Natural killer cell treated with Interleukin-12 subunit alpha and Interleukin-12 subunit beta and Interleukin-15 and Interleukin-18, amount 100 ng/mL, for 72 hours (primary cell): ENCODE results near the gene MIS18A. TPM values are rescaled to one million over a fixed set of nuclear protein-coding genes. Genes with fewer than 3 reads are reported as not detected.
"Not testable (repeated sequence)": the region's sequence is repeated elsewhere in the genome, so short reads cannot be mapped to it uniquely, and the experiment has no call there.

Experiments used
- ATAC-seq, 2 donors: fragments of 150-1000 bp; cut with Tn5 transposase in 1 of 2; sonication (Bioruptor Pico), chemical (Tn5 transposase) in 1 of 2; 2 replicates each; pipeline ENCODE4 v1.10.0; 2021
- DNase-seq: peaks from one replicate; pipeline ENCODE4 v3.0.0; 2022; ENCODE audit warnings: low spot score
- H3K27ac Mint-ChIP-seq, 2 donors: 1 replicate in 1 of 2; 2 replicates in 1 of 2; pipeline ENCODE4 v1.8.0; 2022; ENCODE audit warnings: mixed read lengths in 2 of 2, mild to moderate bottlenecking in 1 of 2, moderate library complexity in 1 of 2
- H3K27me3 Mint-ChIP-seq, 2 donors: 1 replicate in 1 of 2; 2 replicates in 1 of 2; pipeline ENCODE4 v1.8.0; 2022; ENCODE audit warnings: mixed read lengths in 2 of 2
- H3K36me3 Mint-ChIP-seq: one replicate; pipeline ENCODE4 v1.8.0; 2022; ENCODE audit warnings: mixed read lengths
- H3K4me1 Mint-ChIP-seq, 2 donors: 1 replicate in 1 of 2; 2 replicates in 1 of 2; pipeline ENCODE4 v1.8.0; 2022; ENCODE audit warnings: low read depth in 2 of 2, mixed read lengths in 2 of 2, mild to moderate bottlenecking in 1 of 2
- H3K4me3 Mint-ChIP-seq: one replicate; pipeline ENCODE4 v1.8.0; 2022; ENCODE audit warnings: mixed read lengths
- H3K9me3 Mint-ChIP-seq: 2 replicates; pipeline ENCODE4 v1.8.0; 2022; ENCODE audit warnings: mixed read lengths
- total RNA-seq, 2 donors: library from RNA; stranded (reverse); gene quantifications; one replicate each; pipeline ENCODE4 v1.2.3, GENCODE V29; 2022

Gene MIS18A
- total RNA-seq, 2 donors from 2014 or later, result 13.4 to 25.2 TPM

DNA sequence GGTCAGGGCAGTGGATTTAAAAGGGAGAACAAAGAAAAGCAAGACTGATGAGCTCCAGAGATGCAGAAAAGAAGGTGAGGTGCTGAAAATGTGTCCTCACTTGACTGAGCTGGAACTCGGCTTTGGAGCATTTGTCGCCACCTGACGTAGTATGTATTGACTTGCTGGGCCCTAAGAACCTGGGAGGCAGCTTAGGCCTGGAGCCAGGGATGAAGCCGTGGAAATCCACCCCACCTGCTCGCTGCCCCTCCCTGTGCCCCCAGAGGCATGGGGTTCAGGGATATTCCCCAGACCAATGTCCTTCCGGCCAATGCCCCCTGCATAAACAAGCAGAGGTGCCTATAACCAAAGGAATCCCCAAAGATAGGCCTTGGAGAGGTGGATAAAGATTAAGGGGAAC is 34.1 kb upstream of the MIS18A start:
- Mint-ChIP-seq H3K27ac (no peak overlapping the region), H3K4me3 (no peak overlapping the region), H3K9me3 (no peaks in the 10 kb centered on the region), H3K27me3 (no peaks in the 10 kb centered on the region), H3K36me3 (peaks cover 4% of the 10 kb centered on the region), H3K4me1 (peaks cover 0 to 3% of the 10 kb centered on the region in 2 donors)
- DNase-seq (no peak), ATAC-seq (no peak)

DNA sequence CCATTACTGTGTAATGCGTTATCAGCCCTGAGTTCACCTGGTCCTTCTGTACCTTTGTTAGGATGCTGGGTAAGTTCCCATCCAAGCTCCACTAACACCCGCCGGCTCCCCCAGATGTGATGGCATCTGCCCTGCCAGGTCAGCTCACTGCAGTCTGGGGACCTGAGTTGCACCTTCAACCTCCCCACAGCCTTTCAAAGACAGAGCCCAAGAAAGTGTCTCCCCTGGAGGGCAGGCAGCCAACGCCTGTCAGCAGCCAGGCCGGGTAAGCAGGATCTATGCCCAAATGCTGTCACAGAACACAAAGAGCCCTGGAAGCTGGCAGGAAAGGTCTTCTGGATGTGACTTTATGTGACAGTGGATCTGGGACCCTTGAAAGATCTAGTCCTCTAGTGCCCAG is 33.5 kb upstream of the MIS18A start:
- no peak for ATAC-seq
- DNase-seq, result no peak
- H3K27ac Mint-ChIP-seq, result no peak overlapping the region
- no peaks in the 10 kb centered on the region for H3K9me3 Mint-ChIP-seq
- peaks cover 4% of the 10 kb centered on the region for H3K36me3 Mint-ChIP-seq
- no peak overlapping the region for H3K4me3 Mint-ChIP-seq
- H3K27me3 Mint-ChIP-seq, result no peaks in the 10 kb centered on the region
- peaks cover 0 to 3% of the 10 kb centered on the region in 2 donors for H3K4me1 Mint-ChIP-seq

DNA sequence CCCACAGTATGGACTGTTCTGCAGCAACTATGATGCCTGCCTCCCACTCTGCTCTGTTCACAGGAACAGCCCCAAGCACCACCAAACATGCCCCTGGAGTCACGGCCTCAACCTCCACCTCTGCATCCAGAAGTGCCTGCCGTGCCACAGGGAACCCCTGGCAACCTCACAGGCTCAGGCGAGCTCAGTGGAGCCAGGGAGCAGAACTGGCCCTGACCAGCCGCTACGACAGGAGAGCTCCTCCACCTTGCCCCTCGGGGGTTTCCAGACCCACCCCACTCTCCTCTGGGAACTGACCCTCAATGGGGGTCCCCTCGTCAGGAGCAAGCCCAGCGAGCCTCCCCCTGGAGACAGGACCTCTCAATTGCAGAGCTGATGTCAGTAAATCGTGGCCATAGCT is 32.8 kb upstream of the MIS18A start:
- ATAC-seq (no peak), DNase-seq (no peak)
- Mint-ChIP-seq H3K9me3 (no peaks in the 10 kb centered on the region), H3K4me3 (no peak overlapping the region), H3K27me3 (no peaks in the 10 kb centered on the region), H3K36me3 (peaks cover 4% of the 10 kb centered on the region), H3K27ac (no peak overlapping the region), H3K4me1 (peaks cover 0 to 3% of the 10 kb centered on the region in 2 donors)

GRCh38 chr21:32310976-32311375 is 32.1 kb upstream of the MIS18A start:
- ATAC-seq, H3K27ac Mint-ChIP-seq, H3K36me3 Mint-ChIP-seq, DNase-seq, H3K27me3 Mint-ChIP-seq, H3K4me1 Mint-ChIP-seq, H3K9me3 Mint-ChIP-seq, H3K4me3 Mint-ChIP-seq: not testable (repeated sequence)

DNA sequence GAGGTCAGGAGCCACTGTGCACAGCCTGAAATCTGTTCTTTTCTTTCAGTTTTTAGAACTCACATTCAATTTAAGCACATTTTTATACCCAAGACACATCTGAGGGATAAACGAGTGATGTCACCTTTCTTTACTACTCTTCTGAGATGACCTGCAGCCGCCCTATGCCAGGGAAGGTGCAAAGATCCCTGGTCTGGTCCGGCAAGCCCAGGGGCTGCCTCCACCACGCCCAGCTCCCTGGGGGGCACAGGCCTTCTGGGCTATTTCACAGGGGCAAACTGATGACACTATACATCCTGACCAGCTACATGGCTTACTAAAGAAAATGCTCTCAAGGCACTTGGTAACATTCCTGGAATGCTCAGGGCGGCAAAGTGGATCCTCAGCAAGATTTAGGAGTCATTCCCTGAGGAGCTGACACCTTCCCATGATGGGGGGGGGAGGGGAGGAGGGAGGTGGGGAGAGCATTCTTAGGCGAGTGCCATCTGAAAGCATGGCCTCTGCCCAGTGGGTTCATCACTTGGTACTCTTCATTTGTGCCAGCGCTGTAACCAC is 31.1 kb upstream of the MIS18A start:
- no peak for ATAC-seq
- no peak for DNase-seq
- Mint-ChIP-seq H3K27ac (no peak overlapping the region), H3K27me3 (no peaks in the 10 kb centered on the region), H3K36me3 (peaks cover 4% of the 10 kb centered on the region), H3K4me3 (no peak overlapping the region), H3K4me1 (peaks cover 0 to 2% of the 10 kb centered on the region in 2 donors), H3K9me3 (no peaks in the 10 kb centered on the region)

DNA sequence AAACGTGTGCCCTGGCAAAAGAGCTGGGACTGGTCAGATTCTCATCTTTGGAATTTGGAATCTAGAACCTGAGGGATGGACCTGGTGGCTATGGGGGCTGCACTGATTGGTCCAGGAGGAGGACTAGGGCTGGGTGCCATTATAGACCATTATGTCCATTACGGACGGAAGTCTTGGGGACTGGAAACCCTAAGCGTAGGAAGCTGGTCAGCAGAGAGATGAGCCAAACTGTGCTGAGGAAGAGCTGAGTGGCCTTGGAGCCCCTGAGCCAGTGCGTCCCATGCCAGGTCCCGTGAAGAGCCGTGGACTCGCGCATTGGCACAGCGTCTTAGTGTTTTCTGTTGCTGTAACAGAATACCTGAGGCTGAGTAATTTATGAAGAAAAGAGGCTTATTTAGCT is 29.8 kb upstream of the MIS18A start:
- Mint-ChIP-seq H3K4me3 (no peak overlapping the region), H3K36me3 (peaks cover 4% of the 10 kb centered on the region), H3K27ac (no peak overlapping the region), H3K4me1 (peaks cover 0 to 2% of the 10 kb centered on the region in 2 donors), H3K27me3 (no peaks in the 10 kb centered on the region), H3K9me3 (no peaks in the 10 kb centered on the region)
- ATAC-seq, result no peak
- no peak for DNase-seq

DNA sequence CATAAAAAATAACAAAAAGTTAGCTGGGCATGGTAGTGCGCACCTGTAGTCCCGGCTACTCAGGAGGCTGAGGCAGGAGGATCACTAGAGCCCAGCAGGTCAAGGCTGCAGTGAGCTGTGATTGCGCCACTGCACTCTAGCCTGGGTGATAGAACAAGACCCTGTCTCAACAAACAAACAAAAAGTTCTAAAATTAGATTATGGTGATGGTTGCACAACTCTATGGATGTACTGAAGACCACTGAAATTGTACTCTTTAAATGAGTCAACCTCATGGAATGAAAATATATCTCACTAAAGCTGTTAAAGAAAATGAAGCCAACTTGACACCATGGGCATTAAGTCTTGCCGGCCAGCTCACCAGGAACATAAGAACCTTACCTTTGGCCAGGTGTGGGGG is 28.9 kb upstream of the MIS18A start:
- Mint-ChIP-seq H3K9me3 (no peaks in the 10 kb centered on the region), H3K4me3 (no peak overlapping the region), H3K36me3 (no peaks in the 10 kb centered on the region), H3K27ac (no peak overlapping the region), H3K27me3 (no peaks in the 10 kb centered on the region), H3K4me1 (peaks cover 0 to 5% of the 10 kb centered on the region in 2 donors)
- ATAC-seq, result no peak
- no peak for DNase-seq

DNA sequence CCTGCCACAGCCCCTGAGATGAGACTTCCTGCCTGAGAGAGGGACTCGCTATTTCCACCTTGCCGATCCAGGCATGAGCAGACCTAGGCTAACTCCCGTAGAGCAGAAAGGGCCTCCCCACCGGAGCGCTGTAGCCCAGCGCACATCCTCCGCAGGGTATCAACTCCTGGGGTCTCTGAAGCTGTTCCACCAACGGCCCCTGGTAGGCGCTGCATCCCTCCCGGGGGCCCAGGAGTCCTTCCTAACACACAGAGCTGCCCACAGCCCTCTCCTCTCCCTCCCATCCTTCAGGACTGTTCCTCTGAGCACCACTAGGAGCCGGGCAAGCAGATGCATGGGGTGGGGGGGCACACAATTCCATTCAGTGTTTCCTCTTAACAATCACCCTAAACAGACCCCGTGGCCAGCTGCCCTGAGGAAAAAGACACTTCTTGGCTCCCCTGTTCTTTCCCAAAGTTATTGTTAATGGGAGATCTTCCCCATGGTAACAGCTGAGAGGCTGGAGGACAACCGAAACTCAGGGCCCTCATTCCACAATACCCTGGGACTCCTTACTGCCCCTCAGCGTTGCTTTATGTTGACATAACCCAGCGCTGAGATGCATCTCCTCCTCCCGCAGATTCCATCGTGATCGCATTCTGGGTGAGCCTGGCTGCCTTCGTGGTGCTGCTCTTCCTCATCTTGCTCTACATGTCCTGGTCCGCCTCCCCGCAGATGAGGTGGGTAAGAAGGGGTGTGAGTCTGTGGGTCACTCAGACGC is 27.4 kb upstream of the MIS18A start:
- Mint-ChIP-seq H3K4me3 (no peak overlapping the region), H3K27me3 (no peaks in the 10 kb centered on the region), H3K36me3 (no peaks in the 10 kb centered on the region), H3K9me3 (no peaks in the 10 kb centered on the region), H3K4me1 (peaks cover 0 to 5% of the 10 kb centered on the region in 2 donors), H3K27ac (no peak overlapping the region)
- ATAC-seq, result no peak
- no peak for DNase-seq

GRCh38 chr21:32304998-32305397 is 26.1 kb upstream of the MIS18A start:
- no peak overlapping the region for H3K4me3 Mint-ChIP-seq
- ATAC-seq (no peak), DNase-seq (no peak)
- no peak overlapping the region for H3K27ac Mint-ChIP-seq
- no peaks in the 10 kb centered on the region for H3K27me3 Mint-ChIP-seq
- H3K36me3 Mint-ChIP-seq, result no peaks in the 10 kb centered on the region
- peaks cover 0 to 5% of the 10 kb centered on the region in 2 donors for H3K4me1 Mint-ChIP-seq
- H3K9me3 Mint-ChIP-seq, result no peaks in the 10 kb centered on the region

GRCh38 chr21:32303385-32303784 is 24.5 kb upstream of the MIS18A start:
- H3K27me3 Mint-ChIP-seq, result no peaks in the 10 kb centered on the region
- no peak overlapping the region for H3K4me3 Mint-ChIP-seq
- no peaks in the 10 kb centered on the region for H3K36me3 Mint-ChIP-seq
- H3K27ac Mint-ChIP-seq, result no peak overlapping the region
- H3K4me1 Mint-ChIP-seq, result peaks cover 0 to 5% of the 10 kb centered on the region in 2 donors
- DNase-seq, result no peak
- no peak for ATAC-seq
- H3K9me3 Mint-ChIP-seq, result no peaks in the 10 kb centered on the region

DNA sequence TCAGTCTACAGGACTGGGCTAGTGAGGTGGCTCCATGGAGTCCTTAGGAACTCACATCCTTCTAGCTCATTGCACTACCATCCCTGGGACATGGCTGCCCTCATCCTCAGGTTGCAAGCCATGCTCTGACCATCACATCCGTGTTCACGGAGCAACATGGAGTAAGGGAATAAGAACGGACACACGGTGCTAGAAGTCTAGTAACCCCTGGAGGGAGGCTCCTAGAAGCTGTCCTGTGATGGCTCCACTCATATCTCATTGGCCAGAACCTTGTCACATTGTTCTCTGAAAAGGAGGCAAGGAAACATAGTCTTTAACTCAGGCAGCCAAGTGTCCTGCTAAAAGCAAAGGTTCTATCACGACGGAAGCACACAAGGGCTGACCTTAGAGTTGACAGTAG is 23.7 kb upstream of the MIS18A start:
- H3K36me3 Mint-ChIP-seq, result no peaks in the 10 kb centered on the region
- ATAC-seq, result no peak
- H3K27ac Mint-ChIP-seq, result no peak overlapping the region
- H3K4me3 Mint-ChIP-seq, result no peak overlapping the region
- H3K27me3 Mint-ChIP-seq, result no peaks in the 10 kb centered on the region
- H3K4me1 Mint-ChIP-seq, result peaks cover 0 to 5% of the 10 kb centered on the region in 2 donors
- H3K9me3 Mint-ChIP-seq, result no peaks in the 10 kb centered on the region
- no peak for DNase-seq

DNA sequence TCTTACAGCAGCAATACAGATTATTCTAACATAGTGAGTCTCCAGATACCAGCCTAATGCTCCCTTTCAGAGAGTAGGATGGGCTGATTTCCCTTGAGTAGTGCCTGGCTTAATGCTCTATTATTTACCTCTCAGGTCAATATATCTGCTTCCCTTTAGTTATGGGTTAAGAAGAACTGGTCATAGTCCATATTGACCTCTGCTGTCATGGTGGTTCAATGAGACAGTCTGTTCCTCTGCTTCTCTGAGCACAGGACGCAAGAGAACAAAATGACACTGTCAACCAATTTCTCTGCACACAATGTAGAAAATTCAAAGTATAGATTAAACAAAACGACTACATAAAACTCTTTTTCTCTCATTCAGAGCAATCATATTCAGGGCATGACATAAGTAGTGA is 22.7 kb upstream of the MIS18A start:
- no peaks in the 10 kb centered on the region for H3K27me3 Mint-ChIP-seq
- H3K4me1 Mint-ChIP-seq, result peaks cover 0 to 5% of the 10 kb centered on the region in 2 donors
- no peak for DNase-seq
- no peak overlapping the region for H3K4me3 Mint-ChIP-seq
- no peaks in the 10 kb centered on the region for H3K36me3 Mint-ChIP-seq
- H3K9me3 Mint-ChIP-seq, result no peaks in the 10 kb centered on the region
- no peak overlapping the region for H3K27ac Mint-ChIP-seq
- ATAC-seq, result no peak

DNA sequence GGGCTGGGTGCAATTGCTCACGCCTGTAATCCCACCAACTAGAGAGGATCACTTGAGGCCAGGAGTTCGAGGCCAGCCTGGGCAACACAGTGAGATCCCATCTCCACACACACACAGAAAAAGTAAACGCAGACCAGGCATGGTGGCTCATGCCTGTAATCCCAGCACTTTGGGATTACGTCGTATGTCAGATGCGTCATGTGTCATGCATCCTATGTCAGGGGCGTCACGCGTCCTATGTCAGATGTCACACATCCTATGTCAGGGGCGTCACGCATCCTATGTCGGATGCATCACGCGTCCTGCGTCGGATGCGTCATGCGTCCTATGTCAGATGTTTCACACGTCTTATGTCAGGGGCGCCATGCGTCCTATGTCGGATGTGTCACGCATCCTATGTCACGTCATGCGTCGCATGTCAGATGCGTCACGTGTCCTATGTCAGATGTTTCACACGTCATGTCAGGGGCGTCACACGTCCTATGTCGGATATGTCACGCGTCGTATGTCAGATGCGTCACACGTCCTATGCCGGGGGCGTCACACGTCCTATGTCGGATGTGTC is 21.4 kb upstream of the MIS18A start:
- no peak for ATAC-seq
- Mint-ChIP-seq H3K4me1 (peaks cover 0 to 2% of the 10 kb centered on the region in 2 donors), H3K9me3 (no peaks in the 10 kb centered on the region), H3K4me3 (no peak overlapping the region), H3K27me3 (no peaks in the 10 kb centered on the region), H3K36me3 (no peaks in the 10 kb centered on the region), H3K27ac (no peak overlapping the region)
- peak; percentile 46 for DNase-seq

DNA sequence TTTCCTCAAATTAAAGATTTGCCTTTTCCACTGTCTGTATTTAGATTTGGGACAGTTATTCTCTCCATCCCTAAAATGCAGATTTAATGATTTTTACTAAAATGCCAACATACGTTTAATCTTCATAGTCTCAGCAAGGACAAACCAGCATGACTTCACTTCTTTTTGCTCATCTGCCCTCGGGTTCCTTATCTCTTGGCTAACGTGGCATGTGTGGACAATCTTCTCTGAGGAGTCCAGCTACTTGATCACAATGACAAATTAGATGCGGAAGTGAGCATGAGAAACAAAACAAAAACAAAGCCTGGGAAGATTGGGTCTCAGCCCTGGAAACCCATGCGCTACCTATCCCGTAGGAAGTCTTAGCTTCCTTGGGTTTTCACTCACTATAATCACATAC is 20.8 kb upstream of the MIS18A start:
- Mint-ChIP-seq H3K27ac (no peak overlapping the region), H3K27me3 (no peaks in the 10 kb centered on the region), H3K4me1 (peaks cover 0 to 2% of the 10 kb centered on the region in 2 donors), H3K9me3 (no peaks in the 10 kb centered on the region), H3K36me3 (no peaks in the 10 kb centered on the region), H3K4me3 (no peak overlapping the region)
- ATAC-seq (no peak), DNase-seq (no peak)
